A549 treated with DMSO at 1 μM for 4 hours (cell line): ENCODE data around the gene TFPT. TPM values are rescaled to one million over a fixed set of nuclear protein-coding genes. Genes with fewer than 3 reads are reported as not detected.

Experiments used
- total RNA-seq: library from RNA; stranded (reverse); fragments of 200-300 nt; extraction: Qiagen RNA extraction; gene quantifications from 5 replicates; pipeline ENCODE4 v1.2.3, GENCODE V29; 2022; ENCODE audit warnings: low read depth

TFPT gene, protein sequence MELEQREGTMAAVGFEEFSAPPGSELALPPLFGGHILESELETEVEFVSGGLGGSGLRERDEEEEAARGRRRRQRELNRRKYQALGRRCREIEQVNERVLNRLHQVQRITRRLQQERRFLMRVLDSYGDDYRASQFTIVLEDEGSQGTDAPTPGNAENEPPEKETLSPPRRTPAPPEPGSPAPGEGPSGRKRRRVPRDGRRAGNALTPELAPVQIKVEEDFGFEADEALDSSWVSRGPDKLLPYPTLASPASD
- 21.0 to 32.2 TPM (median 23.7 TPM) in 5 replicates for total RNA-seq

DNA sequence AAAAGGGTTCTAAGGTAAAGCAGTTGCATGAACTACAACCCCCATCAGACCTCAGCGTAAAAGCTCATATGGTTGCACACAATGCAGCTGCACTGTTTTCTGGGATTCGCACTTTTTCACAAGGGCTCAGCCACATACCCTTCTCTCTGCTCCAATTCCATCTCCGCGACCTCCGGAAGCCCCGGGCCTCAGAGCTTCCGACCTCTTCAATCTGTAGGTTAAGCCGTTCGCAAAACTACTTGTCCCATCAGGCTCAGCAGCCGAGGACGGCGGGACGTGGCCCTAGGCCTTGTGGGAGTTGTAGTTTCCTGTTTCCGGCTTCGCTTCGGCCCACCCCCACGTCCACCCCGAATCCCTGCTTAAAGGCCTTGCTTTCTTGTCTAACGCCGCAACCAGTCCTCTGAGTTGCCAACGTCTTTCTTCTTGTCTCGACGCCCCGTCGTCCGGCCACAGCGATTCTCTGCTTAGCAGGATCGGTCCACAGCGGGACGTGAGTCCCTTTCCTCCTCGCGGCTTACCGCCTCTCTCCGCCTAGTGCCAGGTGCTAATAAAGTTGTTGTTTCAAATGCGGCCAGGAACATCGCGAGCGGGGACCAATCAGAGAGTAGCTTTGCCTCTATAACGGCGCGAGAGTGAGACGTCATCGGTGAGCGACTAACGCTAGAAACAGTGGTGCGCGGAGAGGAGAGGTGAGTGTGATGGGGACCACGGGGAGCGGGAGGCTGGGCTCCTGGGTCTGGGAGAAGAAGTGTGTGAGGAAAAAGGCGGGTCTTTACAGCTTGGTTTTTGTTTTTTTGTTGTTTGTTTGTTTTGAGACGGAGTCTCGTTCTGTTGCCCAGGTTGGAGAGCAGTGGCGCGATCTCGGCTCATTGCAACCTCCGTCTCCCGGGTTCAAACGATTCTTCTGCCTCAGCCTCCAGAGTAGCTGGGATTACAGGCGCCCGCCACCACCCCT, at the start of gene TFPT, which contains the start of gene PRPF31:
Gene TFPT (minus strand): TSS at position 549 of the 955 bp plus-strand sequence. CDS start 388 bp downstream, at position 161.
Gene PRPF31 (plus strand): TSS at position 646 of the 955 bp plus-strand sequence. CDS start 2,525 bp downstream, outside the sequence.

DNA sequence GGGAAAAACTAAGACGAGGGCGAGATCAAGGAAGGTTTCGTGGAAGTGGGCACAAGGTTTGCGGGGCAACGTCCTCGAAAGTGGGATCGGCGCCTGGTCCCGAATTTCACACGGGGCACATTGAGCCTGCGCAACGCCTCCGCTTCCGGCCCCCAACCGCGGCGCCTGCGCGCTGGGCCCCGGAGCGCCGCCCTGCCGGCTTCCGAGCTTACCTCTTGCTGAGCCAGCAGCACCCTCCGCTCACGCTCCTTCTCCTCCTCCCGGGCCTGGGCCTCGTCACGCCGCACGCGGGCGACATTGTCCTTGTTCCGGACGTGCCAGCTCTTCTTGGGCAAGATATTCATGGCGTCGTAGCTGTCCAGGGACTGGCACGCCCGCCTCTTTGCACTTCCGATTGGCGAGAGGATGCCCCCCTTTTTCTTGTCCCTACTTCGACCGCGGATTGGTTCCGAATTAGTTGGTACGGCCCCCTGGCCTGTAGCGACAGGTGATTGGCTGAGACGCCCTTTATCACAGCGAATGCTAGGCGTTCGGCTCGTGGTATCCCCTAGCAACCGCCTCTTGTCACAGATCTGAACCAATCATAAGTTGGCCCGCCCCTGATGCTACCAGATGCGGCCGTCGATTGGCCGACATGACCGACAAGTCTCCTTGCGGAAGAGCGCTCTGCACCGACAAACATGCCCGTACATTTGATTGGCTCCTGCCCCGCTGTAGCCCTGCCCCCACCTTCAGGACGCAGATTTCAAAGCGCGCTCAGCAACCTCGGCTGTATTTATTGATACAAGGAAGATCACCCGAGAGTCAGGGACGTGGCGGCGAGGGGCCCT, 44.1 kb upstream of the TFPT start, which contains the start of gene LENG1:
Gene LENG1 (minus strand): TSS at position 370 of the 830 bp plus-strand sequence. CDS start 26 bp downstream, at position 344.

DNA sequence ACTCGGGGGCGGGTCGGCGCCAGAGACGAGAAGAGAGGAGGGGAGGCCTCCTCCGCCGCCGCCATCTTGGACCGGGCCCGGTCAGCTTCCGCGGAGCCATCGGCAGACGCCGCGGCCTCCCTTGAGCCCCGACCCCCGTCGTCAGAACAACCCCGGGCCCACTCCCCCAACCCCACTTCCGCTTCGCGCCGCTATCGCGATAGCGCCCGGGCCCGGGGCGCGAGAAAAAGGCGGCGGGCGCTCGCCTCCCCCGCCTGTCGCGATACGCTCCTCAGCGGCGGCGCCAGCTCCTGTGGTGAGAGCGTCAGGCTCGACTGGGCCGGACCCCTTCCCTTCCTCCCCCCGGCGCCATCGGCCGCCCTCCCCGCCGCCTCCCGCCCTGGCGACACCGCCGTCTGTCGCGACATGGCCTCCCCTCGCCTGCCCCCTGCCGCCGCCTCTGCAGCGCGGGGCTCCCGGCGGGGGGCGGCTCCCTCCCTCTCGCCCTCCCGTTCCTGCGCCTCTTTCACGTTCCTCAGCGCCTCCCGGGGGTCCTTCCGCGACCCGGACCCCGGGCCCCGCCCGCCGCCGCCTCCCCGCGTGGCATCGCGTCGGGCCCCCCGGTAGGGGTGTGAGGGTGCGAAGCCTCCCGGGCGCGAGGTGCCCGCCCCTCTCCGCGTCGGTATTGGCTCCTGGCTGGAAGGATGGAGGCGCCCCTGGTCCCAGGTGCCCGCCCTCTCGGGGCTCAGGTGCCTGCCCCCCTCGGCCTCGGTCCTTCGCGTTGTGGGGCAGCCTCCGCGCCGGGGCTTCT, 22.4 kb upstream of the TFPT start, which contains the start of gene CNOT3:
Gene CNOT3 (plus strand): TSS at position 64 of the 790 bp plus-strand sequence. CDS start 5,217 bp downstream, outside the sequence.

DNA sequence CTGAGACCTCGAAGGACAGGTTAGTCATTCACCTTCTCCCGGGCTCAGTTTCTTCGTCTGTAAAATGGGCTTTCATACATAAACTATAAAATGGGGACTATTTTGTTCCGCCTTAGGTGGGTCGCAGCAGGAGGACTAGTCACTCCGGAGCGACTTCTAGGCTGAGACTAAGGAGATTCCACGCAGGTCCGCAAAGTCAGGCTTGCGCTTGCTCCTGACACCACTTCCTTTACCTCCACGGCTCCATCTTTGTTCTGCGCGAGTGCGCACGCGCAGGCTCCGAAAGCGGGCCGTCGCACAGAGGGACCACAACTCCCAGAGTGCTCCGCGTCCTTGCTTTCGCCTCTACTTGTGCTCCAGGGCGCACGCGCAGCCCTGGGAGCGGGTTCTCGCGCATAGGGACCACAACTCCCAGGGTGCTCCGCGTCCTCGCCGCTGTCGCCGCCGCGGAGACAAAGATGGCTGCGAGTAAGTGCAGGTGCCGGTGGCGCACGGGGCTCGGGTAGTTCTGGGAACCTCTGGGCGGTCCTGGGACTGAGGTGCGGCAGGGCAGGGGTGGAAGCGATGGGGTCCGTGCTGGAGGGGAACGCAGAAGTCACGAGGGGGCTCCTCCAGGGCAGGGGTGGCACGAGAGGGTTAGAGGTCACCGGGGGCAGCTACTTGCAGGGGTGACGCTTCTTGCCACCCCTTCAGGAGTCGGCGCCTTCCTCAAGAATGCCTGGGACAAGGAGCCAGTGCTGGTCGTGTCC, 12.9 kb downstream of the TFPT start, which contains the start of gene NDUFA3:
Gene NDUFA3 (plus strand): TSS at position 435 of the 749 bp plus-strand sequence. CDS start 24 bp downstream, at position 459.

DNA sequence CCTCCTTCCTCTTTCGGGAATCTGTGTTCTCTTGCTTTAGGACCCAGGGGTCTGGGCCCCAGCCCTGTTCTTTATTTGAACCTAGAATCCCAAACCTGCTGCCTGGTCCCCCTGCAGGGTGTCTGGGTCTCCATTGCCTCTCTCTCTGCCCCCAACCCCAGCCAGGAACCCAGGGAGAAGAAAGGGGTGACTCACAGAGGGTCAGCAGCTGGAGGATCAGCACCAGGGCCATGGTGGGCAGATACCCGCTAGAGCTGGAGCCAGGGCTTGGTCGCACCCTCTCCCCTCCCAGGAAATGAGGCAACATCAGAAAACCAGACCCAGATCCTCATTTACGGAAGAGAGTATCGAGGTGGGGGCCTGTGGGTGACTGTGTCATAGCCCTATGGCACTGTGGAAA, 14.9 kb downstream of the TFPT start, which contains the start of gene OSCAR:
Gene OSCAR (minus strand): TSS at position 243 of the 400 bp plus-strand sequence. CDS start 11 bp downstream, at position 232.

DNA sequence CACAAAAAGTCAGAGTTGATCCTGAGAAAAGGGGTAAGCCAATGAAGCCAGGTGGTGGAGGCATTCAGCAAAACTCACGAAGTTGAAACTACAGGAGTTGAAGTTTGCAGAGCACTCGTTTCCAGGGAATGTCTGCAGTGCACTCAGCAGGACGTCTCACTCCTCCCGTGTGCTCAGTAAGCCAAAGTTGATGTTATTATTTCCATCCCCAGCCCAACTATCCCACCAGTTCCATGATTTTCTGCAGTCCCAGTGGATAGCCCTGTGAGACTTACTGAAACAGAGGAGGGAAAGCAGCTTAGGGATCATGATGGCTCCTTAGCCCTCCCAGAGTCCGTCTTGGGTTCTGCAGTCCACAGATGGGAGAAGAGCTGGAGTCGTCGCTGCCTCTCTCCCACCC, 34.4 kb downstream of the TFPT start, which contains the start of gene TARM1:
Gene TARM1 (minus strand): TSS at position 334 of the 400 bp plus-strand sequence. CDS start 25 bp downstream, at position 309.

DNA sequence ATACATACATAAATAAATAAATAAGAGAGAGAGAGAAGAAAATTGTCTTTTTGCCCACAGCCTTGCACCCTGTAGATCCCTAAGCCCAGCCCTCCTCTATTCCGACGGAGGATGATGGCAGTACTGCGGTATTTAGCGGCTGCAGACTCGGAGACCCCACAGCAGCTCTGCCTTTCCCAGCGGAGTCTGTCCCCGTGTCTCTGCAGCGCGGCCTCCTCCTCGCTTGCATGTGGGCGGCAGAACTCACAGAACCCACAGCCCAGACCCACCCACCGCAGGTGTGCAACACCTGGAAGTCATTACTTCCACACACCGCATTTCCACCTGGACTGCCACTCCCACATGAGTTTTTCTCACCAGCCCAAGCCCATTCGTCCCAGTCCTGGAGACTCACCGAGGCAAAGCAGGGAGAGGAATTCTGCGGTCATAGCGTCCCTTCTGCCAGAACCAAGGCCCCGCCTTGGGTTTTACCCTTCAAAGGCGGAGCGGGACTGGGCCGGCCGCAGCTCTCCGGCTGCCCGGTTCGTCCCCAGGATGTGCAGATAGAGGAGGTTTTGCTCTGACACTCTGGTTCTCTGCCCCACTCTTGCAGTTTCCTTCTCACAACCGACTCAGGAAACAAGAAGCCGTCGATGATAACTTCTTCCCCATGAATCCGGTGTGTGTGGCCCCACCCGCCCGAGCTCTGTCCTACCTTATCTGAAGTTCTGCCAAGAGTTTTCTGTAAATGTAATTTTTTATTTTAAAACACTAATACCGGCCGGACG, 51.9 kb downstream of the TFPT start, which contains the start of gene VSTM1:
Gene VSTM1 (minus strand): TSS at position 548 of the 767 bp plus-strand sequence. CDS start 120 bp downstream, at position 428.

Other genes with a start within 250 kb of the TFPT start
- gene MYADM, start 247.8 kb downstream of the TFPT start, total RNA-seq = 273 to 344 TPM (median 296 TPM) in 5 replicates
- gene PRKCG, start 233.5 kb downstream of the TFPT start, total RNA-seq = 4.4 to 6.6 TPM (median 6.0 TPM) in 5 replicates
- gene CACNG7, start 206.4 kb downstream of the TFPT start, total RNA-seq = 7.6 to 11.6 TPM (median 9.0 TPM) in 5 replicates
- gene CACNG8, start 152.7 kb downstream of the TFPT start, total RNA-seq = 1.2 to 1.7 TPM (median 1.6 TPM) in 5 replicates
- gene CACNG6, start 124.0 kb downstream of the TFPT start, total RNA-seq = 10.7 to 12.6 TPM (median 11.2 TPM) in 5 replicates
- 0.48 to 1.0 TPM (median 0.62 TPM) in 5 replicates for gene VSTM1, start 51.8 kb downstream of the TFPT start, total RNA-seq
- gene TARM1, start 34.3 kb downstream of the TFPT start, total RNA-seq = not detected in 5 replicates
- 0.25 to 0.47 TPM (median 0.42 TPM) in 4 of 5 replicates, not detected in the other for gene OSCAR, start 14.9 kb downstream of the TFPT start, total RNA-seq
- 201 to 236 TPM (median 209 TPM) in 5 replicates for gene NDUFA3, start 12.8 kb downstream of the TFPT start, total RNA-seq
- 109 to 123 TPM (median 115 TPM) in 5 replicates for gene PRPF31, start 97 bp upstream of the TFPT start, total RNA-seq
- gene CNOT3, start 22.1 kb upstream of the TFPT start, total RNA-seq = 58.2 to 75.0 TPM (median 66.9 TPM) in 5 replicates
- gene LENG1, start 44.1 kb upstream of the TFPT start, total RNA-seq = 8.2 to 9.7 TPM (median 8.5 TPM) in 5 replicates
- gene TMC4, start 57.5 kb upstream of the TFPT start, total RNA-seq = 0.99 to 1.2 TPM (median 1.1 TPM) in 5 replicates
- 125 to 191 TPM (median 159 TPM) in 5 replicates for gene MBOAT7, start 73.9 kb upstream of the TFPT start, total RNA-seq
- 84.4 to 129 TPM (median 119 TPM) in 5 replicates for gene TSEN34, start 75.7 kb upstream of the TFPT start, total RNA-seq
- gene RPS9, start 85.2 kb upstream of the TFPT start, total RNA-seq = 2,084 to 2,876 TPM (median 2,101 TPM) in 5 replicates
- 0.04 to 0.17 TPM (median 0.11 TPM) in 3 of 5 replicates, not detected in the others for gene LILRB3, start 107.3 kb upstream of the TFPT start, total RNA-seq
- gene LILRA6, start 127.1 kb upstream of the TFPT start, total RNA-seq = not detected in 5 replicates
- gene LILRB5, start 141.6 kb upstream of the TFPT start, total RNA-seq = 0.02 TPM in 1 of 5 replicates, not detected in the others
- gene LILRB2, start 165.5 kb upstream of the TFPT start, total RNA-seq = 0.05 to 0.09 TPM (median 0.05 TPM) in 4 of 5 replicates, not detected in the other
- not detected in 5 replicates for gene LILRA5, start 197.5 kb upstream of the TFPT start, total RNA-seq
- 0.08 TPM in 1 of 5 replicates, not detected in the others for gene LILRA4, start 223.5 kb upstream of the TFPT start, total RNA-seq
- 0.16 TPM in 1 of 5 replicates, not detected in the others for gene LAIR1, start 249.3 kb upstream of the TFPT start, total RNA-seq